PFSK-1 (cell line): ENCODE measurements around the gene SLC25A25.

Source experiments
- FOXP2 ChIP-seq: optimal IDR thresholded peaks from 2 replicates; pipeline ENCODE3; 2011; ENCODE audit warnings: borderline replicate concordance, control low read depth, inconsistent platforms; ENCODE audit not compliant: insufficient read depth; ENCODE audit errors: extremely low read length, extremely low read depth
- POLR2AphosphoS5 ChIP-seq: IDR thresholded peaks from 2 replicates; pipeline ENCODE4 v1.6.1; 2012; ENCODE audit warnings: low read depth, mild to moderate bottlenecking, control low read depth, low read length, moderate library complexity
- REST ChIP-seq, 2 experiments: IDR thresholded peaks; 2 replicates each; pipeline versions ENCODE4 v1.6.1 to v1.8.0; 2011 to 2012; ENCODE audit warnings: low read depth in 2 of 2, low read length in 2 of 2, control low read depth in 1 of 2, inconsistent platforms in 1 of 2, mild to moderate bottlenecking in 1 of 2, moderate library complexity in 1 of 2; ENCODE audit not compliant: insufficient read depth in 1 of 2
- SIN3A ChIP-seq: IDR thresholded peaks from 2 replicates; pipeline ENCODE4 v1.6.1; 2012; ENCODE audit warnings: mild to moderate bottlenecking, low read length, moderate library complexity, borderline replicate concordance; ENCODE audit not compliant: insufficient read depth
- TAF1 ChIP-seq: IDR thresholded peaks from 2 replicates; pipeline ENCODE4 v1.6.1; 2012; ENCODE audit warnings: low read length, control low read depth, borderline replicate concordance; ENCODE audit not compliant: insufficient read depth

Gene SLC25A25

GRCh38 chr9:128054087-128054486 is 13.9 kb upstream of the SLC25A25 start:
- TF ChIP-seq FOXP2 (no peak), TAF1 (no peak), REST (IDR thresholded peaks at IDR 0.05; ENCODE audit: insufficient read depth in 1 of 2, low read depth in 2 of 2, low read length in 2 of 2) (no peak)

GRCh38 chr9:128055344-128056040 is 12.5 kb upstream of the SLC25A25 start:
- TF ChIP-seq POLR2AphosphoS5 (no peak), FOXP2 (no peak)

GRCh38 chr9:128056086-128056485 is 11.9 kb upstream of the SLC25A25 start:
- TF ChIP-seq TAF1 (no peak), REST (IDR thresholded peaks at IDR 0.05; ENCODE audit: insufficient read depth in 1 of 2, low read depth in 2 of 2, low read length in 2 of 2) (no peak), POLR2AphosphoS5 (no peak), FOXP2 (no peak), SIN3A (no peak)

DNA sequence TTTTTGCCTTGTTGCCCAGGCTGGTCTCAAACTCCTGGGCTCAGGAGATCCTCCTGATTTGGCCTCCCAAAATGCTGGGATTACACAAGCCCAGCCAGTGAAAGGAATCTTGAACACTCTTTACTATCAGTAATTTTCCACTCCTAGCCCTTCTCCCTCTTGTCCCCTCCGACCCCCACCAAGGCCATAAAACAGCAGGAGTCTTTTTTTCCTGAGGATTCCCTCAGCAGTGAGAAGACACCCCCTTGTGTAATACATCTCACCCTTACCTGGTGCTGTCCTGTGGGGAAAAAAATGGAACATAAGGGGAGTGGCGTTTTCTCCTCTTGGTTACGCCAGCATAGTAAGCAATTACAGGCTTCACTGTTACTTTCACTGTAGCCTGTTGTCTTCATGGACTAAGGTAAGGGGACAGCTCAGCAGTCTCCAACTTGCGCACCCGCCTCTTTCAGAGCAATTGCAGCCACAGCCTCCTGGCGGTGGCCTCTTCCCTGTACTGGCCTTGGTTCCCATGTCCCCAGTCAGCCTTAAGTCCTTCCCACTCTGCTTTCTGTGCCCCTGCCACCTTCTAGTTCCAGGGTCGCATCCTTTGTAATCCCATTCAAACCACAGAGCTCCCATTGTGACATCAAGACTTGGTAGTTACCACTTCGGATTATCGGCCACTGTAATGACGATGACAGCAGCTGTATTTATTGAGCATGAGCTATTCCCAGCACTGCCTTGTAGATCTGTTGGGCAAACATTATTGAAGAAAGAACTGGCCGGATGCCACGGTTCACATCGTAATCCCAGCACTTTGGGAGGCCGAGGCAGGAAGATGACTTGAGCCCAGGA is 10.9 kb upstream of the SLC25A25 start:
- TF ChIP-seq POLR2AphosphoS5 = no peak
- TF ChIP-seq SIN3A = no peak
- TF ChIP-seq TAF1 = no peak
- no peak for TF ChIP-seq REST (IDR thresholded peaks at IDR 0.05; ENCODE audit: insufficient read depth in 1 of 2, low read depth in 2 of 2, low read length in 2 of 2)
- no peak for TF ChIP-seq FOXP2

DNA sequence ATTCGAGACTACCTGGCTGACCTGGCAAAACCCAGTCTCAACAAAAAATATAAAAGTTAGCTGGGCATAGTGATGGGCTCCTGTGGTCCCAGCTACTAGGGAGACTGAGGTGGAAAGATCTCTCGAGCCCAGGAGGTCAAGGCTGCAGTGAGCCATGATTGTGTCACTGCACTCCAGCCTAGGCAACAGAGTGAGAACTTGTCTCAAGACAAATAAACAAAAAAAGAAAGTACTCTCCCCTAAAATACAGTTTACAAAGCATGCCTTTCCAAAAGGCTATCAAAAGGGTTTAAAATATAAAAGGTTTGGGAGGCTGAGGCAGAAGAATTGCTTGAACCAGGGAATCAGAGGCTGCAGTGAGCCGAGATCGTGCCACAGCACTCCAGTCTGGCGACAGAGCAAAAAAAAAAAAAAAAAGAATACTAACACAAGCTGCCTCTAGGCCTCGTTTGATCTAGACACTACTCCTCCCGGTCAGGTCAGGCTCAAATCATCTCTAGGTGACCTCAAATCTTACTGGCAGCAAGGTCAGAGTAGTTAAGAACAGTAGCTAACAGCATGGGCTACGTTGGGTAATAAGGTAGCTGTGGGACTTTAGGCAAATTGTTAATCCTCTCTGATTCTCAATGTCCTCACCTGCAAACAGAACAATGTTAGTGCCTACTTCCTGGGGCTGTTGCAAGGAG is 10.2 kb upstream of the SLC25A25 start:
- no peak for TF ChIP-seq SIN3A
- TF ChIP-seq POLR2AphosphoS5 = no peak
- TF ChIP-seq REST (IDR thresholded peaks at IDR 0.05; ENCODE audit: insufficient read depth in 1 of 2, low read depth in 2 of 2, low read length in 2 of 2) = no peak
